ENCODE results near the gene CCDC92. TPM values are rescaled to one million over a fixed set of nuclear protein-coding genes. Genes with fewer than 3 reads are reported as not detected.

Gene CCDC92
- polyA plus RNA-seq, 3 donors: 4.4 to 11.6 (median 5.5) TPM

- intact Hi-C loops (cut with micrococcal nuclease): no loop called here
- Histone ChIP-seq H3K4me2 (replicated peaks; ENCODE audit: extremely low read depth, low read length, poor library complexity, severe bottlenecking) (no peak overlapping the region), H3K9me3 (replicated peaks in 1 of 2; ENCODE audit: control insufficient read depth in 1 of 2, insufficient read depth in 1 of 2, low read length in 2 of 2) (peaks cover 20 to 30% of the 10 kb centered on the region in 2 donors), H3K9ac (ENCODE audit: insufficient read depth, low read length, poor library complexity, severe bottlenecking) (no peak overlapping the region), H4K20me1 (ENCODE audit: insufficient read depth, low read length) (no peaks in the 10 kb centered on the region), H3K27ac (ENCODE audit: low read depth in 1 of 2, low read length in 2 of 2) (no peak overlapping the region), H2AFZ (ENCODE audit: insufficient read depth, low read depth, low read length, poor library complexity, severe bottlenecking) (no peak overlapping the region), H3K27me3 (ENCODE audit: control insufficient read depth in 2 of 2, insufficient read depth in 2 of 2, low read length in 2 of 2) (no peaks in the 10 kb centered on the region), H3K36me3 (replicated peaks in 1 of 2; ENCODE audit: control insufficient read depth in 1 of 2, insufficient read depth in 2 of 2, low read length in 2 of 2) (peaks cover 0 to 11% of the 10 kb centered on the region in 2 donors), H3K4me3 (replicated peaks in 1 of 3; ENCODE audit: low read depth in 2 of 3, low read length in 3 of 3) (no peak overlapping the region), H3K4me1 (ENCODE audit: control insufficient read depth in 1 of 2, insufficient read depth in 2 of 2, low read length in 2 of 2) (peaks cover 10 to 16% of the 10 kb centered on the region in 2 donors), H3K79me2 (ENCODE audit: insufficient read depth, low read length) (no peaks in the 10 kb centered on the region)
- DNase-seq: no peak
- Mint-ChIP-seq H3K36me3 (peaks cover 11 to 20% of the 10 kb centered on the region in 2 donors), H3K4me1 (peaks cover 18% of the 10 kb centered on the region), H3K9me3 (peaks cover 10 to 26% (median 21%) of the 10 kb centered on the region in 7 donors), H3K4me3 (no peak overlapping the region), H3K27ac (peak overlapping the region in 1 of 7 donors; percentile 6), H3K27me3 (ENCODE audit: low read depth in 3 of 3) (peaks cover 0 to 2% (median 1%) of the 10 kb centered on the region in 3 donors)
- WGBS (ENCODE audit: insufficient coverage): 69% methylated on average over 10 of the region's 10 CpGs
- no peak for TF ChIP-seq CTCF (IDR thresholded peaks at IDR 0.05)
Observed at GRCh38 chr12:123944696-123945095, 27.9 kb downstream of the CCDC92 start.

- H4K20me1 ChIP-seq (ENCODE audit: insufficient read depth, low read length): no peaks in the 10 kb centered on the region
- Mint-ChIP-seq H3K27me3 (ENCODE audit: low read depth in 3 of 3) (peaks cover 0 to 2% (median 1%) of the 10 kb centered on the region in 3 donors), H3K27ac (no peak overlapping the region), H3K4me3 (no peak overlapping the region), H3K9me3 (peaks cover 10 to 26% (median 21%) of the 10 kb centered on the region in 7 donors), H3K36me3 (peaks cover 11 to 20% of the 10 kb centered on the region in 2 donors), H3K4me1 (peaks cover 22% of the 10 kb centered on the region)
- intact Hi-C loops (cut with micrococcal nuclease): no loop called here
- H3K36me3 ChIP-seq (replicated peaks in 1 of 2; ENCODE audit: control insufficient read depth in 1 of 2, insufficient read depth in 2 of 2, low read length in 2 of 2): peaks cover 0 to 11% of the 10 kb centered on the region in 2 donors
- no peaks in the 10 kb centered on the region for H3K79me2 ChIP-seq (ENCODE audit: insufficient read depth, low read length)
- no peak overlapping the region for H3K27ac ChIP-seq (ENCODE audit: low read depth in 1 of 2, low read length in 2 of 2)
- no peak for TF ChIP-seq CTCF (IDR thresholded peaks at IDR 0.05)
- H3K4me1 ChIP-seq (ENCODE audit: control insufficient read depth in 1 of 2, insufficient read depth in 2 of 2, low read length in 2 of 2): peaks cover 11 to 16% of the 10 kb centered on the region in 2 donors
- H3K9me3 ChIP-seq (replicated peaks in 1 of 2; ENCODE audit: control insufficient read depth in 1 of 2, insufficient read depth in 1 of 2, low read length in 2 of 2): peaks cover 20 to 30% of the 10 kb centered on the region in 2 donors
- no peak overlapping the region for H2AFZ ChIP-seq (ENCODE audit: insufficient read depth, low read depth, low read length, poor library complexity, severe bottlenecking)
- 100% methylated on average over 3 of the region's 5 CpGs for WGBS (ENCODE audit: insufficient coverage)
- no peak for DNase-seq
- no peaks in the 10 kb centered on the region for H3K27me3 ChIP-seq (ENCODE audit: control insufficient read depth in 2 of 2, insufficient read depth in 2 of 2, low read length in 2 of 2)
- H3K4me2 ChIP-seq (replicated peaks; ENCODE audit: extremely low read depth, low read length, poor library complexity, severe bottlenecking): no peak overlapping the region
- H3K4me3 ChIP-seq (replicated peaks in 1 of 3; ENCODE audit: low read depth in 2 of 3, low read length in 3 of 3): no peak overlapping the region
- no peak overlapping the region for H3K9ac ChIP-seq (ENCODE audit: insufficient read depth, low read length, poor library complexity, severe bottlenecking)
Observed at GRCh38 chr12:123943816-123944215, 28.8 kb downstream of the CCDC92 start.

All from CD14-positive monocyte (primary cell).